SK-N-SH (cell line): ENCODE data around the gene FAM162A.

Experiments
- CHD2 ChIP-seq: fragments of 150-350 bp; IDR thresholded peaks from 2 replicates; pipeline ENCODE4 v1.6.1; 2018; ENCODE audit warnings: low read length; ENCODE audit not compliant: partially characterized antibody
- EP300 ChIP-seq, 2 experiments: IDR thresholded peaks; 2 replicates each; pipeline versions ENCODE4 v1.4.0 to v1.6.1; 2012; ENCODE audit warnings: borderline replicate concordance in 1 of 2, low read depth in 1 of 2, low read length in 1 of 2
- FOXJ3 ChIP-seq: sonication (generic); formaldehyde crosslinking; IDR thresholded peaks from 2 replicates; pipeline ENCODE4 v1.5.1; 2020; ENCODE audit warnings: mild to moderate bottlenecking, missing genetic modification reagents
- GABPA ChIP-seq: IDR thresholded peaks from 2 replicates; pipeline ENCODE4 v1.4.0; 2012; ENCODE audit warnings: low read depth, mild to moderate bottlenecking
- NFIC ChIP-seq: IDR thresholded peaks from 2 replicates; pipeline ENCODE4 v1.4.0; 2012; ENCODE audit warnings: borderline replicate concordance
- SIN3A ChIP-seq: IDR thresholded peaks from 2 replicates; pipeline ENCODE4 v1.6.1; 2012; ENCODE audit warnings: low read depth, mild to moderate bottlenecking, low read length, moderate library complexity, borderline replicate concordance

GRCh38 chr3:122374034-122374433, 9.9 kb upstream of the FAM162A start:
- TF ChIP-seq SIN3A (no peak), EP300 (IDR thresholded peaks at IDR 0.05; ENCODE audit: borderline replicate concordance in 1 of 2, low read depth in 1 of 2, low read length in 1 of 2) (no peak), GABPA (no peak), FOXJ3 (CRISPR knock-in tag) (no peak), CHD2 (no peak), NFIC (no peak)
